A549 treated with AZD9567 at 1 μM for 4 hours (cell line): Measurements from ENCODE around the gene FOXRED2. TPM values are rescaled to one million over a fixed set of nuclear protein-coding genes. Genes with fewer than 3 reads are reported as not detected.

Source experiments
- total RNA-seq: library from RNA; stranded (reverse); fragments of 200-300 nt; extraction: Qiagen RNA extraction; gene quantifications from 5 replicates; pipeline ENCODE4 v1.2.3, GENCODE V29; 2022; ENCODE audit not compliant: insufficient read depth

FOXRED2 gene
- 15.3 to 18.1 TPM (median 15.6 TPM) in 5 replicates for total RNA-seq

GRCh38 chr22:36506637-36507517 is at the start of gene FOXRED2:
Gene FOXRED2 (minus strand): TSS chr22:36507040. CDS start chr22:36506422, 618 bp downstream.

GRCh38 chr22:36528795-36529751 is 22.2 kb upstream of the FOXRED2 start, which contains the start of gene EIF3D:
Gene EIF3D (minus strand): TSS chr22:36529166. CDS start chr22:36526121, 3,045 bp downstream.

GRCh38 chr22:36481393-36482168 is 25.3 kb downstream of the FOXRED2 start, which contains the start of gene TXN2:
Gene TXN2 (minus strand): TSS chr22:36481640. CDS start chr22:36480837, 803 bp downstream.

Other genes with a start within 250 kb of the FOXRED2 start
- gene MYH9, start 119.1 kb downstream of the FOXRED2 start, total RNA-seq = 155 to 164 TPM (median 157 TPM) in 5 replicates
- gene TXN2, start 25.4 kb downstream of the FOXRED2 start, total RNA-seq = 47.3 to 73.3 TPM (median 67.9 TPM) in 5 replicates
- 153 to 210 TPM (median 158 TPM) in 5 replicates for gene EIF3D, start 22.1 kb upstream of the FOXRED2 start, total RNA-seq
- not detected in 5 replicates for gene CACNG2, start 196.7 kb upstream of the FOXRED2 start, total RNA-seq